Gastroesophageal sphincter (tissue), 4 donors: Measurements from ENCODE around the gene KCND3. TPM values are rescaled to one million over a fixed set of nuclear protein-coding genes. Genes with fewer than 3 reads are reported as not detected.
A peak's percentile ranks its signal among the peaks of the same experiment; 100 is the strongest.

Source experiments
- ATAC-seq: fragments of 150-250 bp; one replicate; pipeline ENCODE4 v1.9.1; 2016; ENCODE audit warnings: mild to moderate bottlenecking, moderate library complexity
- H3K27ac ChIP-seq, 4 donors: fragments of 200-600 bp; sonication (generic) in 3 of 4; 1 replicate in 3 of 4; 2 replicates in 1 of 4; pipeline ENCODE4 v1.5.1; 2016 to 2019
- H3K27me3 ChIP-seq: fragments of 200-600 bp; sonication (generic); one replicate; pipeline ENCODE4 v1.5.1; 2019
- H3K36me3 ChIP-seq, 2 donors: fragments of 200-600 bp; sonication (generic); one replicate each; pipeline ENCODE4 v1.5.1; 2019; ENCODE audit warnings: control low read depth in 1 of 2
- H3K4me1 ChIP-seq, 3 donors: fragments of 200-600 bp; sonication (generic); 1 replicate in 2 of 3; 2 replicates in 1 of 3; pipeline ENCODE4 v1.5.1; 2016 to 2019; ENCODE audit warnings: control low read depth in 2 of 3
- H3K4me3 ChIP-seq, 2 donors: fragments of 200-600 bp; sonication (generic); one replicate each; pipeline ENCODE4 v1.5.1; 2019; ENCODE audit warnings: mild to moderate bottlenecking in 1 of 2, moderate library complexity in 1 of 2
- H3K9me3 ChIP-seq, 3 donors: fragments of 200-600 bp; sonication (generic); one replicate each; pipeline ENCODE4 v1.5.1; 2017 to 2019; ENCODE audit warnings: control low read depth in 2 of 3
- CTCF ChIP-seq, 4 experiments: fragments of 200-600 bp in 2 of 4; fragments of 450-650 bp in 2 of 4; sonication (generic) in 1 of 4; IDR thresholded peaks; one replicate each; pipeline ENCODE4 v1.5.1; 2017 to 2019; ENCODE audit warnings: antibody characterized with exemption in 4 of 4, mild to moderate bottlenecking in 2 of 4, moderate library complexity in 2 of 4
- EP300 ChIP-seq: sonication (generic); formaldehyde crosslinking; IDR thresholded peaks from one replicate; pipeline ENCODE4 v1.6.1; 2017; ENCODE audit warnings: antibody characterized with exemption, mild to moderate bottlenecking
- POLR2A ChIP-seq, 2 donors: fragments of 450-650 bp; IDR thresholded peaks; one replicate each; pipeline ENCODE4 v1.6.1; 2017; ENCODE audit warnings: antibody characterized with exemption in 2 of 2, mild to moderate bottlenecking in 2 of 2, moderate library complexity in 1 of 2
- POLR2AphosphoS5 ChIP-seq: sonication (generic); formaldehyde crosslinking; IDR thresholded peaks from one replicate; pipeline ENCODE4 v1.6.1; 2017; ENCODE audit warnings: antibody characterized with exemption
- WGBS, 2 donors: methylation state at CpG; one replicate each; pipeline ENCODE4 v1.1.5; 2018; ENCODE audit warnings: low coverage in 1 of 2; 5-methylcytosine and 5-hydroxymethylcytosine counted together
- total RNA-seq, 4 donors: library from RNA; depleted of rRNA; stranded (reverse); fragments of >200 nt; gene quantifications; one replicate each; pipeline ENCODE4 v1.1.0, GENCODE V29; 2016

Gene KCND3
- total RNA-seq, 4 donors from 2014 or later = 36.2 to 58.7 (median 57.4) TPM

GRCh38 chr1:111968511-111968910 lies 21.0 kb downstream of the KCND3 start:
- Histone ChIP-seq H3K4me3 (no peak overlapping the region), H3K9me3 (no peaks in the 10 kb centered on the region), H3K36me3 (no peaks in the 10 kb centered on the region), H3K4me1 (peaks cover 0 to 77% (median 0%) of the 10 kb centered on the region in 3 donors), H3K27me3 (no peaks in the 10 kb centered on the region), H3K27ac (peak overlapping the region; percentile 12 to 61 (median 46))
- WGBS, 2 donors = 40 to 43% methylated on average over 1 to 4 of the region's 4 CpGs
- ATAC-seq = no peak
- no peak for TF ChIP-seq CTCF (IDR thresholded peaks at IDR 0.05)
- TF ChIP-seq POLR2AphosphoS5 = no peak
- no peak for TF ChIP-seq EP300
- TF ChIP-seq POLR2A (IDR thresholded peaks at IDR 0.05) = no peak

GRCh38 chr1:111967886-111968285 lies 21.6 kb downstream of the KCND3 start:
- H3K27ac ChIP-seq = peak overlapping the region; percentile 15 to 61 (median 37)
- H3K9me3 ChIP-seq = no peaks in the 10 kb centered on the region
- H3K27me3 ChIP-seq = no peaks in the 10 kb centered on the region
- peaks cover 0 to 70% (median 0%) of the 10 kb centered on the region in 3 donors for H3K4me1 ChIP-seq
- no peak overlapping the region for H3K4me3 ChIP-seq
- TF ChIP-seq POLR2AphosphoS5 = no peak
- no peak for TF ChIP-seq EP300
- TF ChIP-seq POLR2A (IDR thresholded peaks at IDR 0.05) = no peak
- TF ChIP-seq CTCF (IDR thresholded peaks at IDR 0.05) = no peak
- no peaks in the 10 kb centered on the region for H3K36me3 ChIP-seq
- ATAC-seq = no peak
- 17 to 42% methylated on average over 2 of the region's 3 CpGs for WGBS, 2 donors

GRCh38 chr1:111967067-111967690 lies 22.3 kb downstream of the KCND3 start:
- 57 to 79% methylated on average over 6 to 12 of the region's 13 CpGs for WGBS, 2 donors
- no peaks in the 10 kb centered on the region for H3K9me3 ChIP-seq
- H3K36me3 ChIP-seq = no peaks in the 10 kb centered on the region
- no peaks in the 10 kb centered on the region for H3K27me3 ChIP-seq
- no peak overlapping the region for H3K4me3 ChIP-seq
- TF ChIP-seq POLR2A (IDR thresholded peaks at IDR 0.05) (no peak), EP300 (no peak), CTCF (IDR thresholded peaks at IDR 0.05) (no peak), POLR2AphosphoS5 (no peak)
- no peak for ATAC-seq
- peak overlapping the region in 3 of 4 donors; percentile 27 to 61 (median 47) for H3K27ac ChIP-seq
- peaks cover 0 to 70% (median 0%) of the 10 kb centered on the region in 3 donors for H3K4me1 ChIP-seq

- H3K27me3 ChIP-seq = no peaks in the 10 kb centered on the region
- no peak for ATAC-seq
- H3K4me1 ChIP-seq = peaks cover 0 to 83% (median 0%) of the 10 kb centered on the region in 3 donors
- peak overlapping the region in 1 of 4 donors; percentile 47 for H3K27ac ChIP-seq
- 75% methylated on average over 2 of the region's 5 CpGs; no CpG with 5 or more reads in 1 of the 2 donors for WGBS, 2 donors
- TF ChIP-seq CTCF (IDR thresholded peaks at IDR 0.05) (no peak), POLR2AphosphoS5 (no peak), EP300 (no peak), POLR2A (IDR thresholded peaks at IDR 0.05) (no peak)
- no peaks in the 10 kb centered on the region for H3K9me3 ChIP-seq
- H3K36me3 ChIP-seq = no peaks in the 10 kb centered on the region
- no peak overlapping the region for H3K4me3 ChIP-seq
Observed at GRCh38 chr1:111965781-111966443, 23.6 kb downstream of the KCND3 start.
